Prostate gland (tissue), 2 donors: Measurements from ENCODE around the gene SLC39A11. TPM values are rescaled to one million over a fixed set of nuclear protein-coding genes. Genes with fewer than 3 reads are reported as not detected.

Experiments
- DNase-seq: peaks from one replicate; pipeline ENCODE4 v3.0.0-alpha.2; 2019; ENCODE audit warnings: low spot score
- H3K27ac ChIP-seq, 2 donors: fragments of 200-600 bp; sonication (generic); 2 replicates each; pipeline ENCODE4 v1.5.1; 2017 to 2019
- H3K27me3 ChIP-seq: fragments of 200-600 bp; sonication (generic); replicated peaks from 2 replicates; pipeline ENCODE4 v1.5.1; 2019; ENCODE audit not compliant: insufficient read depth
- H3K36me3 ChIP-seq, 2 donors: fragments of 200-600 bp; sonication (generic); 1 replicate in 1 of 2; 2 replicates in 1 of 2; pipeline versions ENCODE4 v1.5.1 to v1.8.1; 2017 to 2019
- H3K4me1 ChIP-seq: fragments of 200-600 bp; sonication (generic); replicated peaks from 2 replicates; pipeline ENCODE4 v1.5.1; 2019
- H3K4me3 ChIP-seq, 2 donors: fragments of 200-600 bp; sonication (generic); 2 replicates each; pipeline ENCODE4 v1.5.1; 2017 to 2019
- H3K9me3 ChIP-seq: fragments of 200-600 bp; sonication (generic); 2 replicates; pipeline ENCODE4 v1.5.1; 2017
- CTCF ChIP-seq, 4 experiments: fragments of 200-600 bp in 2 of 4; fragments of 450-650 bp in 2 of 4; sonication (generic) in 2 of 4; IDR thresholded peaks; 1 replicate in 3 of 4; 2 replicates in 1 of 4; pipeline ENCODE4 v1.5.1; 2016 to 2019; ENCODE audit warnings: antibody characterized with exemption in 4 of 4, mild to moderate bottlenecking in 2 of 4, moderate library complexity in 2 of 4
- POLR2A ChIP-seq: fragments of 450-650 bp; IDR thresholded peaks from one replicate; pipeline ENCODE4 v1.6.1; 2016; ENCODE audit warnings: antibody characterized with exemption, mild to moderate bottlenecking
- POLR2AphosphoS5 ChIP-seq: sonication (generic); formaldehyde crosslinking; IDR thresholded peaks from one replicate; pipeline ENCODE4 v1.6.1; 2017; ENCODE audit warnings: antibody characterized with exemption
- WGBS: methylation state at CpG from one replicate; pipeline ENCODE4 v1.1.5; 2018; 5-methylcytosine and 5-hydroxymethylcytosine counted together
- intact Hi-C: fragments of 100-400 bp; cut with DNase I; formaldehyde crosslinking; loops from one replicate; pipeline ENCODE4 v1.14.2; 2022
- total RNA-seq, 2 donors: library from RNA; depleted of rRNA; stranded (reverse); fragments of >200 nt; gene quantifications; one replicate each; pipeline ENCODE4 v1.1.0, GENCODE V29; 2016

SLC39A11 gene
- total RNA-seq, 2 donors from 2014 or later: 15.1 to 29.7 TPM

- WGBS: 69% methylated on average over 8 of the region's 8 CpGs
- no peak for DNase-seq
- intact Hi-C loops: no loop called here
- no peaks in the 10 kb centered on the region for H3K36me3 ChIP-seq
- no peaks in the 10 kb centered on the region for H3K9me3 ChIP-seq
- no peak overlapping the region for H3K4me3 ChIP-seq
- TF ChIP-seq POLR2AphosphoS5 (no peak), POLR2A (no peak), CTCF (IDR thresholded peaks at IDR 0.05) (no peak)
- H3K27me3 ChIP-seq: no peaks in the 10 kb centered on the region
- no peak overlapping the region for H3K27ac ChIP-seq
- no peaks in the 10 kb centered on the region for H3K4me1 ChIP-seq
Observed at GRCh38 chr17:72950242-72950931, 142.1 kb downstream of the SLC39A11 start.

GRCh38 chr17:72948115-72948514, 144.4 kb downstream of the SLC39A11 start:
- intact Hi-C loops: no loop called here
- H3K36me3 ChIP-seq: no peaks in the 10 kb centered on the region
- H3K27ac ChIP-seq: no peak overlapping the region
- no peak for TF ChIP-seq POLR2AphosphoS5
- H3K4me3 ChIP-seq: no peak overlapping the region
- H3K27me3 ChIP-seq: no peaks in the 10 kb centered on the region
- DNase-seq: no peak
- WGBS: 93% methylated on average over 23 of the region's 23 CpGs
- H3K4me1 ChIP-seq: no peaks in the 10 kb centered on the region
- H3K9me3 ChIP-seq: no peaks in the 10 kb centered on the region

GRCh38 chr17:72947475-72947874, 145.0 kb downstream of the SLC39A11 start:
- TF ChIP-seq CTCF (IDR thresholded peaks at IDR 0.05) (no peak), POLR2A (no peak), POLR2AphosphoS5 (no peak)
- no peak overlapping the region for H3K27ac ChIP-seq
- intact Hi-C loops: no loop called here
- WGBS: 93% methylated on average over 10 of the region's 10 CpGs
- no peaks in the 10 kb centered on the region for H3K9me3 ChIP-seq
- no peaks in the 10 kb centered on the region for H3K36me3 ChIP-seq
- no peaks in the 10 kb centered on the region for H3K4me1 ChIP-seq
- DNase-seq: no peak
- no peak overlapping the region for H3K4me3 ChIP-seq
- no peaks in the 10 kb centered on the region for H3K27me3 ChIP-seq

DNA sequence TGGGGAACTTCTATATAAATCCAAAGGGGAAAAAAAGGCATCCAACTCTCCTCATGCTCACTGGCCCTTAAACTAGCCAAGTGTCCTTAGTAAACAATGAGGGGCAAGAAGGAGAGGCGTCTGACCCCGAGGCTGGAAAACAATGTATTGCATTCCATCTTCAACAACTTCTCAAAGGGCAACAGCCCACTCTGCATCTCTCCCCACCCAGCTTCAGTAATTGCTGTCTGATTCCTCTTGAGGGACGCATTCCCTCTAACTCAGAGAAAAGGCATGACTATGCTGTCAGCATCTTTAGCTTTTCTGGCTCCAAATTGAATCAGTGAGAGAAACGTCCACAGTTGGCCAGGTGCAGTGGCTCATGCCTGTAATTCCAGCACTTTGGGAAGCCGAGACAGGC, 145.8 kb downstream of the SLC39A11 start:
- Histone ChIP-seq H3K9me3 (no peaks in the 10 kb centered on the region), H3K4me1 (no peaks in the 10 kb centered on the region), H3K27me3 (no peaks in the 10 kb centered on the region), H3K27ac (no peak overlapping the region), H3K36me3 (no peaks in the 10 kb centered on the region), H3K4me3 (no peak overlapping the region)
- DNase-seq: no peak
- intact Hi-C loops: no loop called here
- WGBS: 76% methylated on average over 5 of the region's 5 CpGs
- TF ChIP-seq POLR2AphosphoS5 (no peak), CTCF (IDR thresholded peaks at IDR 0.05) (no peak), POLR2A (no peak)

DNA sequence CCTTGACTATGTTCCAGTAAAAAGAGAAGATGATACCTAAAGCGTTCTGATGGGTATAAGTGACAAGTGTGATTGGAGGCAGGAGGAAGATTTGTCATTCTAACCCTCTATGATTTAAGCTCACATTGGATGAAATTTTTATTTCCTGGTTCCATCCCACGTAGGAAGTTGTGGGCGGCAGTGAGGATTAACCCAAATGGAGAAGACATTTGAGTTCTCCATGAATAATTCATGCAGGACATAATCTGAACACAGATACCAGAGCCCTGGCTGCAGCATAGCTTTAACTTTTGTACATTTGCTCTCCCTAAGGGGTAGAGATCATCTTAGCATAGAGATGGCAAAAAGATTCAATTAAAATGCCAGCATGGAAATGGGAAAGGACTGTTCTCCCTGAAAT, 146.3 kb downstream of the SLC39A11 start:
- H3K36me3 ChIP-seq: no peaks in the 10 kb centered on the region
- intact Hi-C loops: no loop called here
- no peaks in the 10 kb centered on the region for H3K9me3 ChIP-seq
- no peak overlapping the region for H3K27ac ChIP-seq
- no peak overlapping the region for H3K4me3 ChIP-seq
- H3K4me1 ChIP-seq: no peaks in the 10 kb centered on the region
- H3K27me3 ChIP-seq: no peaks in the 10 kb centered on the region
- TF ChIP-seq POLR2A: no peak
- no peak for TF ChIP-seq CTCF (IDR thresholded peaks at IDR 0.05)
- TF ChIP-seq POLR2AphosphoS5: no peak
- DNase-seq: no peak
- 92% methylated on average over 3 of the region's 3 CpGs for WGBS
